CD8-positive, alpha-beta memory T cell (primary cell): ENCODE measurements around the gene CMTM1. TPM values are rescaled to one million over a fixed set of nuclear protein-coding genes. Genes with fewer than 3 reads are reported as not detected.

ENCODE experiments used
- CTCF ChIA-PET: fragments of 350-600 bp; sonication (Branson Sonifier 250); formaldehyde crosslinking; loops from one replicate; lab custom pipeline; 2021; ENCODE audit warnings: antibody characterized with exemption; lab: Charles Lee
- POLR2A ChIA-PET: fragments of 350-600 bp; sonication (Branson Sonifier 250); formaldehyde crosslinking; loops from one replicate; lab custom pipeline; 2021; ENCODE audit warnings: antibody characterized with exemption; lab: Charles Lee
- DNase-seq, 5 donors: peaks; one replicate each; pipeline versions ENCODE4 v3.0.0 to v3.0.0-alpha.2; 2020 to 2022; ENCODE audit warnings: mixed read lengths in 1 of 5
- H3K27ac ChIP-seq: one replicate; pipeline ENCODE4 v1.7.0; 2013; ENCODE audit warnings: low read depth, mild to moderate bottlenecking, low read length, moderate library complexity
- H3K27me3 ChIP-seq: 2 replicates; pipeline ENCODE4 v1.7.0; 2013; ENCODE audit warnings: low read length, mild to moderate bottlenecking; ENCODE audit not compliant: insufficient read depth, poor library complexity, severe bottlenecking
- H3K36me3 ChIP-seq: 2 replicates; pipeline ENCODE4 v1.7.0; 2013; ENCODE audit warnings: mild to moderate bottlenecking, low read length, moderate library complexity; ENCODE audit not compliant: insufficient read depth
- H3K4me1 ChIP-seq: 2 replicates; pipeline ENCODE4 v1.7.0; 2013; ENCODE audit warnings: mild to moderate bottlenecking, low read length, moderate library complexity; ENCODE audit not compliant: insufficient read depth
- H3K4me3 ChIP-seq: 2 replicates; pipeline ENCODE4 v1.7.0; 2013; ENCODE audit warnings: mild to moderate bottlenecking, low read length
- H3K9me3 ChIP-seq: 2 replicates; pipeline ENCODE4 v1.7.0; 2013; ENCODE audit warnings: mild to moderate bottlenecking, low read length
- H3K27ac Mint-ChIP-seq, 8 donors: one replicate each; pipeline ENCODE4 v1.8.0; 2020 to 2021; ENCODE audit warnings: mixed read lengths in 8 of 8, mild to moderate bottlenecking in 6 of 8, inconsistent platforms in 3 of 8, moderate library complexity in 3 of 8
- H3K27me3 Mint-ChIP-seq, 2 donors: one replicate each; pipeline ENCODE4 v1.8.0; 2020 to 2021; ENCODE audit warnings: mixed read lengths in 2 of 2, mild to moderate bottlenecking in 1 of 2, moderate library complexity in 1 of 2
- H3K36me3 Mint-ChIP-seq, 3 donors: one replicate each; pipeline ENCODE4 v1.8.0; 2020 to 2021; ENCODE audit warnings: mixed read lengths in 3 of 3, inconsistent platforms in 1 of 3, mild to moderate bottlenecking in 1 of 3
- H3K4me1 Mint-ChIP-seq, 3 donors: one replicate each; pipeline ENCODE4 v1.8.0; 2020 to 2021; ENCODE audit warnings: mixed read lengths in 3 of 3, inconsistent platforms in 1 of 3, mild to moderate bottlenecking in 1 of 3
- H3K4me3 Mint-ChIP-seq, 7 donors: one replicate each; pipeline ENCODE4 v1.8.0; 2020 to 2021; ENCODE audit warnings: mixed read lengths in 7 of 7, mild to moderate bottlenecking in 6 of 7, moderate library complexity in 4 of 7, inconsistent platforms in 2 of 7
- H3K9me3 Mint-ChIP-seq, 5 donors: one replicate each; pipeline ENCODE4 v1.8.0; 2020 to 2022; ENCODE audit warnings: mixed read lengths in 5 of 5, mild to moderate bottlenecking in 3 of 5, moderate library complexity in 2 of 5, inconsistent platforms in 1 of 5
- polyA plus RNA-seq: library from polyadenylated mRNA; unstranded; fragments of 300-500 nt; fragmentation: Illumina TruSeq; gene quantifications from one replicate; pipeline ENCODE4 v1.2.3, GENCODE V29; 2021
- total RNA-seq, 2 experiments: library from RNA; stranded (reverse); gene quantifications; one replicate each; pipeline ENCODE4 v1.2.3, GENCODE V29; 2021

The CMTM1 gene
- total and polyA plus RNA-seq, 3 experiments from 2014 or later, result 1.2 to 8.6 (median 8.2) TPM

DNA sequence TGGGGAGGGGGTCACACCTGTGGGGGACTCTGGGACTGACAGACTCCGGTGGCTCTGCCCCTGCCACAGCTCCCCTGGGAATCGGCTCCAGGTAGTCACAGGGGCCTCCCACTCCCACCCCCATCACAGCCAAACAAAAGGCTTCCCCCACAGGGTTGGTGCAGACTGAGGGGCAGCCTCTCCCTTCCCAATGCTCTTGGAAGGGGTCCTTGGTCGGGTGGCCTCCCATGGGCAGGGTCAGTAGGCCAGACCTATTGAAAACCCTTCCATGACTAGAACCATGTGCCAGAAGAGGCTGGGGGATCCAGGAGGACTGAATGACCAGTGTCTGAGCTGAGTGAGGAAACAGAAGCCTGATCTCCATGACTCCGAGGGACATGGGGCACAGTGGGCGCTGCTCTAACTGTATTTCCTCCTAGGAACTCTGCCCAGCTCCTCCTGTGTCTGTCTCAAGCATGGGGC is 45.0 kb upstream of the CMTM1 start:
- no peaks in the 10 kb centered on the region for H3K9me3 Mint-ChIP-seq
- ChIA-PET POLR2A (interaction anchor here (0.6 to 3.0 kb wide), 7 partner anchors 27 to 371 kb away, joined by 3 to 26 read pairs (median 4); partner anchors contain the start of genes CKLF, CMTM3 and TK2), CTCF (interaction anchor here (0.8 to 6.0 kb wide), 10 partner anchors 10 to 115 kb away, joined by 3 to 39 read pairs (median 6); partner anchors contain the start of genes CKLF and CMTM3)
- Histone ChIP-seq H3K4me1 (peaks cover 86% of the 10 kb centered on the region), H3K36me3 (no peaks in the 10 kb centered on the region), H3K4me3 (peak overlapping the region; percentile 41), H3K9me3 (no peaks in the 10 kb centered on the region), H3K27ac (peak overlapping the region; percentile 59), H3K27me3 (no peaks in the 10 kb centered on the region)
- no peaks in the 10 kb centered on the region for H3K27me3 Mint-ChIP-seq
- peak overlapping the region; percentile 30 to 89 (median 82) for H3K4me3 Mint-ChIP-seq
- no peak for DNase-seq
- H3K36me3 Mint-ChIP-seq, result no peaks in the 10 kb centered on the region
- H3K4me1 Mint-ChIP-seq, result peaks cover 89 to 96% (median 95%) of the 10 kb centered on the region in 3 donors
- peak overlapping the region; percentile 95 to 100 (median 96) for H3K27ac Mint-ChIP-seq

DNA sequence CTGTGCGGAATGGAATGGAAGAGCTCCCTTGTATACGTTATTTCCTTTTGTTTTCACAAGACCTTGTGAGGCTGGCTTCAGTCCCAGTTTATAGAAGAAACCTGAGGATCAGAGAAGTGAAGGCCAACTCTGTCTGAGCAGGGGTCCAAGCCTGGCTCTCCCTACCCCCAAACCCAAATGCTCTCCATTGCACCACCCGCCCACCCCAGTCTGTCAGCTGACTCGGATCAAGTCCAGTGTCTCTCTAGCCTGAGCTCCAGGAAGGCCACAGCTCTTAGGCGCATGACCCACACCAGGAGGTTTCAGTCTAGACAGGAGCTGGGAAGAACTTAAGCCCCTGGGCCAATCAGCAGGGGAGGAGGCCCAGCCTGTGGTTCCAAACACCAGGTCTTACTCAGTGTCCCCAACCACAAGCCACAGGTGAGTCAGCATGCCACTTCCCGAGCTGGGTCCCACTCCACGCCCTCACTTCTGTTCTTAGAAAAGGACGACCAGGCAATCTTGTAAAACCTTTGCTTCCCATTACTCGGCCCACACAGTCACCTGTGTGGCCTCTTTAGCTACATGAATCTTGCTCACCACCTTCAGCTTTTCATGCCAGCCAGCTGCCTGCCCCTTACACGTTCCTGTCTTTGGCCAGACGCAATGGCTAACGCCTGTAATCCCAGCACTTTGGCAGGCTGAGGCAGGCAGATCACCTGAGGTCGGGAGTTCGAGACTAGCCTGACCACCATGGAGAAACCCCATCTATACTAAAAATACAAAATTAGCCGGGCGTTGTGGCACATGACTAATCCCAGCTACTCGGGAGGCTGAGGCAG is 44.1 kb upstream of the CMTM1 start:
- Mint-ChIP-seq H3K4me1 (peaks cover 84 to 93% (median 86%) of the 10 kb centered on the region in 3 donors), H3K27me3 (no peaks in the 10 kb centered on the region), H3K36me3 (no peaks in the 10 kb centered on the region), H3K4me3 (peak overlapping the region; percentile 73 to 89 (median 82)), H3K27ac (peak overlapping the region; percentile 95 to 100 (median 96)), H3K9me3 (no peaks in the 10 kb centered on the region)
- H3K36me3 ChIP-seq, result no peaks in the 10 kb centered on the region
- peaks cover 78% of the 10 kb centered on the region for H3K4me1 ChIP-seq
- ChIA-PET CTCF (interaction anchor here (0.7 to 6.0 kb wide), 11 partner anchors 11 to 116 kb away, joined by 3 to 39 read pairs (median 6); partner anchors contain the start of genes CKLF and CMTM3), POLR2A (interaction anchor here (0.6 to 3.0 kb wide), 14 partner anchors 10 to 370 kb away, joined by 3 to 26 read pairs (median 4); partner anchors contain the start of genes CKLF, CMTM3 and TK2)
- no peaks in the 10 kb centered on the region for H3K27me3 ChIP-seq
- H3K27ac ChIP-seq, result peak overlapping the region; percentile 59
- H3K4me3 ChIP-seq, result peak overlapping the region; percentile 41
- no peaks in the 10 kb centered on the region for H3K9me3 ChIP-seq
- DNase-seq, result peak; percentile 43 to 94 (median 69)

DNA sequence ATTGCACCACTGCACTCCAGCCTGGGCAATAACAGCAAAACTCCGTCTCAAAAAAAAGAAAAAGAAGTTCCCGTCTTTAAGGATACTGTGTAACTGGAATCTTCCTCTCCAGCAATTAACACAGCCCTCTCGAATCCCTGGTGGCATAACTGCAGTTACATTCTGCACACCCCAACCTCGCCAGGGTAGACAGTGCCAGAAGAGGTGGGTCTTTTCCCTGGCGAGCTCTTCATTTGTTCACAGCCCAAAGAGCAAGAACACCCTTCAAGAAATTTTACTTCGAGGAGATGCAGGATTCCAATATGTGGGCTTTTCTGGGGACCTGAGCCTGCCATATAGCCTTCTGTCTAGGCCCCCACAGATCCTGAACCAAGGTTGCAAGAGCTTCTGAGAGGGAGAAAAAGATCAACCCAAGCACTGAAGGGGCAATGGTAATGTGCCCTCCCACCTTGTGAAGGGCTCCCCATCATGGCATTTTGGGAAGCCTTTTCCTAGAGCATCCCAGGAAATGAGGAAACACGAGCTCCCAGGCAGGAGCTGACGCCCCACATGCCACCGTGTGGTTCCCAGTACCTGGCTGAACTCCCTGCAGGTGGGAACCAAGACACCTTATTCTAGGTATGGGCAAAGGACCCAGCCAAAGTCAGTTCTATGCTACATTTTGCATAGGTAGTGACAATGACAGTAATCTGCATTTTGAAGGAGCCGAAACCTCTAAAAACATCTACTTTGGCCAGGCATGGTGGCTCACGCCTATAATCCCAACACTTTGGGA is 43.2 kb upstream of the CMTM1 start:
- POLR2A ChIA-PET, result interaction anchor here (0.8 to 3.0 kb wide), 7 partner anchors 11 to 81 kb away, joined by 3 to 26 read pairs (median 7); partner anchors contain the start of genes CKLF, CMTM3 and TK2
- H3K4me1 Mint-ChIP-seq, result peaks cover 77 to 88% (median 78%) of the 10 kb centered on the region in 3 donors
- H3K4me1 ChIP-seq, result peaks cover 70% of the 10 kb centered on the region
- H3K36me3 Mint-ChIP-seq, result no peaks in the 10 kb centered on the region
- no peak for DNase-seq
- H3K27me3 ChIP-seq, result no peaks in the 10 kb centered on the region
- peak overlapping the region; percentile 44 for H3K4me3 ChIP-seq
- H3K27ac Mint-ChIP-seq, result peak overlapping the region; percentile 95 to 100 (median 98)
- CTCF ChIA-PET, result interaction anchor here (0.9 to 6.0 kb wide), 9 partner anchors 12 to 115 kb away, joined by 3 to 39 read pairs (median 6); partner anchors contain the start of genes CKLF and CMTM3
- H3K27ac ChIP-seq, result peak overlapping the region; percentile 62
- H3K36me3 ChIP-seq, result no peaks in the 10 kb centered on the region
- H3K27me3 Mint-ChIP-seq, result no peaks in the 10 kb centered on the region
- H3K4me3 Mint-ChIP-seq, result peak overlapping the region; percentile 64 to 89 (median 79)
- no peaks in the 10 kb centered on the region for H3K9me3 Mint-ChIP-seq
- no peaks in the 10 kb centered on the region for H3K9me3 ChIP-seq

DNA sequence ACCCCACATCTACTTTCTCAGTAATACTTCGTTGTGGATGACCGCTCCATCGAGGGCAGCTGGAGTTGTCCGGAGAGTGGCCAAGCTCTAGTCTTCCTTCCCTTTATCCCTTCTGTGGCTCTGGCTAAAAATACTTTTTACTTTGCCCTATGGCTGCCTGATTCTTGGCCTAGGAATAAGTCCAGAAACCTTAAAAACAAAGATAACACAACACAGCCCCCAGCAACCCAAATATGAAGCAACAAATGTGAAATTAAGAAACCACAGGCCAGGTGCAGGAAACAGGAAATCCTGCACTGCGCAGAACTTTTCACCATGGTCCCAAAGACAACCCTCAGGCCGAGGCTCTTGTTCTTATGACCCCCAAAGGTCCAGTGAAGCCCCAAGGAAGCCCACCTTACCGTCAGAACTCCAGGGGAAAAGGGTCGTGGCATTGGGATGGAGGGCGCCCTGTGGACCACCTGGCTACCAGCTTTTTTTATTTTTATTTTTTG is 42.3 kb upstream of the CMTM1 start:
- POLR2A ChIA-PET, result interaction anchor here (0.8 to 1.9 kb wide), 5 partner anchors 16 to 65 kb away, joined by 3 to 5 read pairs (median 3); partner anchors contain the start of gene CKLF

DNA sequence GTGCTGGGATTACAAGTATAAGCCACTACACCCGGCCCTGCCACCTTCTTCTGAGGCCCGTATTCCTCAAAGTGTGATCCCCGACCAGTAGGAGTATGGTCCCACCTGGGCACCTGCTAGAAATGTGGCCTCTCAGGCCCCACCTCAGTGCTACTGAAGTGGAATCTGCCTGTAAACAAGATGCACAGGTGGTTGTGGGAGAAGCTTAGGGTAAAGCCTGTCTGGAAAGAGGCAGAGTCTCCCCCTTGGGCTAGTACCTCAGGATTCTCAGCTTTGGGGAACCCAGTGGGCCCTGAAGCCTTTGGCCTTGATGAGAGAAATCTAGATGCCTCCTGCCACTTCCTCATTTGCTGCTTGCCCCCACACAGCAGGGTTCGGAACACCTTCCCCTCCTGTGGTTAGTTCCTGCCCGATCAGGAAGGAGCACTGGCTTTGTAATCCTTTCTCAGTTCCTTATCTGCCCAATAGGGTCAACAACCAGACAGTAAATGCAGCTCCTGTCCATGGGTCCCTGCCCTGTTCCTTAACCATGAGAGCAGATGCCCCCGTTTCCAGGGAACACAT is 41.6 kb upstream of the CMTM1 start:
- peaks cover 68 to 76% (median 69%) of the 10 kb centered on the region in 3 donors for H3K4me1 Mint-ChIP-seq
- H3K27ac Mint-ChIP-seq, result peak overlapping the region; percentile 89 to 100 (median 96)
- peaks cover 0 to 4% (median 2%) of the 10 kb centered on the region in 3 donors for H3K36me3 Mint-ChIP-seq
- Histone ChIP-seq H3K27ac (no peak overlapping the region), H3K27me3 (no peaks in the 10 kb centered on the region), H3K4me1 (peaks cover 68% of the 10 kb centered on the region), H3K4me3 (peak overlapping the region; percentile 35), H3K9me3 (no peaks in the 10 kb centered on the region), H3K36me3 (no peaks in the 10 kb centered on the region)
- H3K27me3 Mint-ChIP-seq, result no peaks in the 10 kb centered on the region
- ChIA-PET POLR2A (interaction anchor here (1.0 to 1.9 kb wide), 3 partner anchors 22 to 28 kb away, joined by 3 to 5 read pairs (median 3); partner anchors contain the start of gene CKLF), CTCF (interaction anchor here (0.9 to 6.0 kb wide), 5 partner anchors 9 to 64 kb away, joined by 3 to 39 read pairs (median 15); partner anchors contain the start of gene CKLF)
- peak in 3 of 5 donors; percentile 10 to 38 (median 15) for DNase-seq
- H3K9me3 Mint-ChIP-seq, result no peaks in the 10 kb centered on the region
- peak overlapping the region; percentile 48 to 89 (median 60) for H3K4me3 Mint-ChIP-seq

More for the DNA sequence above, 42.3 kb upstream of the CMTM1 start:
- Mint-ChIP-seq H3K4me3 (peak overlapping the region; percentile 60 to 89 (median 78)), H3K27me3 (no peaks in the 10 kb centered on the region), H3K27ac (peak overlapping the region; percentile 92 to 100 (median 98)), H3K36me3 (peaks cover 0 to 3% (median under 1%) of the 10 kb centered on the region in 3 donors), H3K9me3 (no peaks in the 10 kb centered on the region), H3K4me1 (peaks cover 72 to 82% (median 73%) of the 10 kb centered on the region in 3 donors)
- CTCF ChIA-PET, result interaction anchor here (0.9 to 6.0 kb wide), 6 partner anchors 9 to 65 kb away, joined by 3 to 39 read pairs (median 10); partner anchors contain the start of gene CKLF
- peaks cover 70% of the 10 kb centered on the region for H3K4me1 ChIP-seq
- H3K36me3 ChIP-seq, result no peaks in the 10 kb centered on the region
- DNase-seq, result peak in 4 of 5 donors; percentile 21 to 65 (median 59)
- peak overlapping the region; percentile 62 for H3K27ac ChIP-seq
- H3K9me3 ChIP-seq, result no peaks in the 10 kb centered on the region
- H3K4me3 ChIP-seq, result peak overlapping the region; percentile 39
- H3K27me3 ChIP-seq, result no peaks in the 10 kb centered on the region

DNA sequence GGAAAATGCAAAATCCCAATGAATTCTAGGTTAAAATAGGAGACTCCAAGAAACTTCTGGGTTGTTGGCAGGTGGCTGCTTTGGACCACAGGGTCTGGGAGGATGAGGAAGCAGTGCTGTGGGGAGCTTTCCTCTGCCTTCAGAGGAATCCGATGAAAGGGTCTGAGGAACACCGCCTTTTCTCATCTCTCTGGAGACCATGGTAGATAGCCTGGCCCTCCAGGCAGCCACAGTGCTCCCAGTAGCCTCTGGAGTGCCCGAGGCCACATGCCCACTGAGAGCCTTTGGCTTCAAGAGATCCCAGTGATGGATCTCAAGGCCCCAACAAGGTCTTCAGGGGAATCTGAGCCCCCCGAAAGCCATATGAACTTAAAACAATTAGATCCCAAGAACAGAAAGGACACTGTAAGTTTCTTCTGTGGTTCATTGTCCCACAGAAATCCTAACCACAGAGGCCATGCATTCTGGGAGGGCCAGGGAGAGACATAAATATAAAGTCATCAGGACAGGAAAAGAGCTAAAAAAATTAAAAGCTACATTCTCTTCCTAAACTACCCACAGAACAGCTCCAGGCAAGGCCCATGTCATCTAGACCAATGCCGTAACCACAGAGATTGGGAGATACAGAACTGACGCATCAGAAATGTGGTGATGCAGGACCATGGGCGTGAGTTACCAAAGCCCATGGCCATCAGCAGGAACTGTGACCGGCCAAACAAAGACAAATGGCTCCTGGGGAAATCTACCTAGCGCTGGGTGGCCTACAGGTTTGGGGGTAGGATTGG is 40.7 kb upstream of the CMTM1 start:
- no peak overlapping the region for H3K27ac ChIP-seq
- peak overlapping the region in 7 of 8 donors; percentile 89 to 100 (median 97) for H3K27ac Mint-ChIP-seq

More for the DNA sequence above, 40.7 kb upstream of the CMTM1 start:
- Histone ChIP-seq H3K4me1 (peaks cover 58% of the 10 kb centered on the region), H3K27me3 (no peaks in the 10 kb centered on the region), H3K36me3 (no peaks in the 10 kb centered on the region), H3K9me3 (no peaks in the 10 kb centered on the region), H3K4me3 (no peak overlapping the region)
- peaks cover 62 to 67% (median 62%) of the 10 kb centered on the region in 3 donors for H3K4me1 Mint-ChIP-seq
- peak overlapping the region in 2 of 7 donors; percentile 15 to 41 for H3K4me3 Mint-ChIP-seq
- H3K36me3 Mint-ChIP-seq, result peaks cover 0 to 6% (median 2%) of the 10 kb centered on the region in 3 donors
- no peaks in the 10 kb centered on the region for H3K27me3 Mint-ChIP-seq
- H3K9me3 Mint-ChIP-seq, result no peaks in the 10 kb centered on the region
- DNase-seq, result no peak
- ChIA-PET POLR2A (interaction anchor here (0.6 to 1.9 kb wide), 2 partner anchors 17 to 27 kb away, joined by 3 to 5 read pairs; partner anchors contain the start of gene CKLF), CTCF (interaction anchor here (6.0 kb wide), 1 partner anchor 14 kb away, joined by 39 read pairs; no protein-coding TSS in a partner anchor)
